Femur (tissue), 1 donor: ENCODE measurements around the gene POU3F1.

Experiments used
- DNase-seq: peaks from one replicate; pipeline ENCODE4 v3.0.0-alpha.2; 2017

Gene POU3F1

DNA sequence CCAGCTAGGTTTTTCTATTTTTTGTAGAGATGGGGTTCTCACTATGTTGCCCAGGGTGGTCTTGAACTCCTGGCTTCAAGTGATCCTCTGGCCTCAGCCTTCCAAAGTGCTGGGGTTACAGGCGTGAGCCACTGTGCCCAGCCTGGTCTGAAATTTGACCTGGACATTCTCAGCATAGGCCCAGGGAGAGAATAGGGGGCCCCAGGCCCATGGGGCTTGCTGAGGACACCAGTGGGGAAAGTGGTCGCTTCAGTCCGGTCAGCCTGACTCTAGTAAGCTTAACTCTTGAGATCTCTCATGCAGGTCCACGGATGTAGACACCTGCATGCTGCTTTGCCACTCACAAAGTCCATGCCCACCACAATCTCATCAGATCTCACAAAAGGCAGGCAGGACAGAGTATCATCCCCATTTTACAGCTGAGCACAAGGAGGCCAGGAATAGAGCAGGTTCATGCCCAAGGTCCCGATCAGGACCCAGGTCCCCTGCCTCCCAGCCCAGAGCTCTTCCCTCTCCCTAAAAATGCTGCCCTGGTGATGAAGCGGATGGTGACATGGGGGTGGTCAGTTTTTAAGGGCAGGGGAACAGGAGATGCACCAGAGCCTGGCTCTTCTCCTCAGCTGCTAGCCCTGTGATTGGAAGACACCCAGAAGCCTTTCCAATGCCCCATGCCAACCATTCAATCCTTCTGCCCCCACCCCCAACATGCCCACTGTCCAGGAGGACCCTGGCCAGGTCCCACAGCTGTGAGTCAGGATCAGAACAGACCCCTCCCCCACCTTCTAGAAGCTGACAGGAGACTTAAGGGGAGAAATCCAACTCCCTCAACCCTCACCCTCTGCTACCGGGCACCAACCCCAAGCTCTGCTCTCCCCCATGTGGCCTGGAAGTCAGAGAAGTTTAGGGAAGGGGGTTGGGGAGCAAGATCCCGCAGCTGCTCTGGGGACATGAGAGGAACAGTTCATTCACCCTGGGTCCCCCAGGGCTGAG, 43.0 kb downstream of the POU3F1 start:
- peak; percentile 72 for DNase-seq

DNA sequence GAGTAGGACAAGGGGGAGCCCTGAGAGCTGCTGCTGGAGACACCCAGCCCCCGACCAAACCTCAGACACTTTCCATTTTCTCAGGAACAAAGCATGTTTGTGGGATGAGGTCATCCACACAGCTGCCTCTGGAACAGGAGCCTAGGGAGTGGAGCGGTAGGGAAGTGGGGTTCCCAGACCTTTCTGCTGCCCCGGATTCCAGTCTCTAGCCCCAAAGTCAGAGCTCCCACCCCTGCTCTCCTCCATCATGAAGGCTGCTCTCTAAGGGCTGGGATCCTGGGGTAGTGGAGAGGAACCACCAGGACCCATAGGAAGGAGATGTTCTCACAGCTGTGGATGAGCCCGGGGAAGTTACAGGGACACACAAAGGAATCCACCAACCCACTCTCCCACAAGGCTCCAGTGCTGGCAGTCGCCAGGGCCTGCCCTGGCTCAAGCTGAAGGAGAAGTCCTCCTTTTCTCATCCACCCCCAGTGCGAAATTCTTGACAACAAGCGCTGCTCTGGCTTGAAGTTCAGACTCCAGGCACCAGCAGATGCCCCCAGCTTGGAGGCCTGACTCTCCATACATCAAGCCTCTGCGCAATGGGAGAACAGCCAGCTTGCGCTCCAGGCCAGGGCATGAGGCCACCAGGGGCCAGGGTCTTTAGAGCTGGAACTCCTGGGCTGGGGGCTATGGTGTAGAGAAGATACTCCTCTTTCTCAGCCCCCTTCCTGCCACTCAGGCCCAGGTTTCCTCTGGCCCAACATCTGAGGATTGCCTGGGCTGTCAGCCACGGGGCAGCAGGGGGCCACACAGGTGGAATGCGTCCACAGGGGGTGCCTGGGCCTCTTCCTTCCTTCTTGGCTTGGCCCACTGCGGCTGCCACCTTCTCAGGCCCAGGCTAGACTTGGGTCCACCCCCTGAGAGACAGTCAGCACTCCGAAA, 45.8 kb downstream of the POU3F1 start:
- DNase-seq, result peak; percentile 88

DNA sequence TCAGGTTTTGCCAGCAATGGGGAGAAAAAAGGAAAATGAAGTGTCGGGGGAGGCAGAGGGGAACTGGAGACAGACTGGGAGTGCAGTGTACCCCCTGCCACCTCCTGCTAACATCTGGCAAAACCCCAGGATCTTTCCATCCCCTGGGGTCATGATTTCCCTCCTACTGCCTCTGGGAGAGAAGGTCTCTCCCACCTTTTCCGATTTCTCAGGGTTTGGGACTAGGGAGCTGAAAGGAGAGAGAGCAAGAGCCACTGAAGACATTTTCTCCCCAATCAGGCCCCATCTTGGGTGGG, 46.4 kb downstream of the POU3F1 start:
- DNase-seq, result no peak

DNA sequence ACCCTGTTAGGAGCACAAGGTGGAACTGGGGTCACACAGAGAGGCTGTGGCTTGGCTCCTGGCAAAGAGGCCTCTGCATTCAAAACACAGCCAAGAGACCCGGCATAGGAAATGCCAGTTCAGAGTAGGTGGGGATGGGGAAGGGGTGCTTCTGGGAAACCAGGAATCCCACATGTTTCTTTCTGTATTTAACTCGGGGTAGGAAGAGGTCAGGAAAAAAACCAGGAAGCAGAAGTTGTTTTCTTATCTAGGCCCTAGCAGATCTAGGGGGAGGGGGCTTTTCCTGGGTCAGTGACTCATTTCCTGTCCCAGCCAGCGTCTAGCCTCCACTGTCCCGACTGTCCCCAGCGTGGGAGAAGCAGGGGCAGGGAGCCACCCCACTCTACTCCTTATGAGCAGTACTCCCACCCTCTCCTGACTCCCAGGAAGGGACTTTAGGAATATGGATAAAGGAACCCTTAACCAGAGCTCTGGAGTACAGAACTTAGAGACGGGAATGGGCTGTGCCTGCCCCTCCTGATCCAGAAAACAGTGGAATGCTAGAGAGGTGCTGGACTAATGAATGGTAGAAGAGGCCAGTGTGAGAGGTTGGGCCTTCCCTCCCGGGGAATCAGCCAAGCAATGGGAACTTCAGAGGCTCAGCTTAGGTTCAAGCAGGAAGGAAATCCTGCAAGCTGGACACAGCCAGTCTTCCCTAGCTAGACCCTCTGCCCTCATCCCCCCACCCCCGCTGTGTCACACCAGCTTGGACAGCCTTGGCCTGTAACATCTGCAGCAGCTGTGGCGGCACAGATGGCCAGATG, 47.0 kb downstream of the POU3F1 start:
- peak; percentile 89 for DNase-seq

DNA sequence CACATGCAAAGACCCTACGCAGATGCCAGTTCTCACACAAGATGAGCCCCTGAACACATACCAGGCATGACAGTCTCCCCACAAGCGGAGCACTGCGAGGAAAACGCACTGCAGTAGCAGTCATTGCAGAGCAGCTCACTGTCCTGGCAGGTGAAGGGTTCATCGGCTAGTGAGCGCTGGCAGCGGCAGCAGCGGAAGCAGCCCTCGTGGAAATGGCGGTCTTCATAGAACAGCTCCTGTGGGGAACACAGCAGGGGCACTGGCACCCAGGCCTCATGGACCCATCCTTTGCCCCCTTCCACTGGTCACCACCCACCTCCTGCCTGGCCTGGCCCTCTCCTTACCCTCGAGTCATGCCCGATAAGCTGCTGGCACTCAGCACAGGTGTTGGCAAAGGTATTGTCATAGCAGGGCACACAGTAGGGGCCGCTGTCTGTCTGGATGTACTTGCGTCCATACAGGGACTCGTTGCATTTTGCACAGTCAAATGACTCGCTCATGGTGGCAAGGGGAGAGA, 47.6 kb downstream of the POU3F1 start:
- no peak for DNase-seq

DNA sequence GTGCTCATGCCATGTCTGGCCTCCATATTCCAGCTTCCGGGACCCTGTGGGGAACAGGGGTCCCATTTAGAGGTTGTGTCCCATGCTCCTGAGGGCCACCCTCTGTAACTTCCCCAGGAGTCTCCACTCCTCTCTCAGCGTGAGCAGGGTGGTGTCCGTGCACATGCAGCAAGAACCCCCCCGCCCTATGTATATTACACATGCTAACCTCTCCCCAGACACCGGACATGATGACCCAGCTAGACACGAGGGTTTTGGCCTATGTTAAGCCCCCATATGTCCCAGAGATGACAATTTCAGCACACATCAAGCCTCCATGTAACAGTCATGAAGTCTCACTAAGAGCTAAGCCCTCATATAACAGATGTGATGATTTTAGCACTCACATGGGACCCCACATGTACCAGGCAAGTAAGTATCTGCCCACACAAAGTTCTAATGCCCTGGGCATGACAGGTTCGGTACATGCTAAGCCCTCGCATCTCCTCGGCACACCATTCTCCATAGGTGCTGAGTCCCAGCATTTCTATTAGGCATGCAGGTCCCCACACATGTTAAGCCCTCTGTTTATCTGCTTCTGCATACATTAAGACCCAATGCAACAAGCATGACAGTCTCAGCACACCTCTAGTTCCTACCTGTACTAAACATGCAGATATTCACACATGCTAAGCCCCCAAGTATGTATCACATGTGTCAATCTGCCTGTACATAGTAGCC, 48.3 kb downstream of the POU3F1 start:
- no peak for DNase-seq

DNA sequence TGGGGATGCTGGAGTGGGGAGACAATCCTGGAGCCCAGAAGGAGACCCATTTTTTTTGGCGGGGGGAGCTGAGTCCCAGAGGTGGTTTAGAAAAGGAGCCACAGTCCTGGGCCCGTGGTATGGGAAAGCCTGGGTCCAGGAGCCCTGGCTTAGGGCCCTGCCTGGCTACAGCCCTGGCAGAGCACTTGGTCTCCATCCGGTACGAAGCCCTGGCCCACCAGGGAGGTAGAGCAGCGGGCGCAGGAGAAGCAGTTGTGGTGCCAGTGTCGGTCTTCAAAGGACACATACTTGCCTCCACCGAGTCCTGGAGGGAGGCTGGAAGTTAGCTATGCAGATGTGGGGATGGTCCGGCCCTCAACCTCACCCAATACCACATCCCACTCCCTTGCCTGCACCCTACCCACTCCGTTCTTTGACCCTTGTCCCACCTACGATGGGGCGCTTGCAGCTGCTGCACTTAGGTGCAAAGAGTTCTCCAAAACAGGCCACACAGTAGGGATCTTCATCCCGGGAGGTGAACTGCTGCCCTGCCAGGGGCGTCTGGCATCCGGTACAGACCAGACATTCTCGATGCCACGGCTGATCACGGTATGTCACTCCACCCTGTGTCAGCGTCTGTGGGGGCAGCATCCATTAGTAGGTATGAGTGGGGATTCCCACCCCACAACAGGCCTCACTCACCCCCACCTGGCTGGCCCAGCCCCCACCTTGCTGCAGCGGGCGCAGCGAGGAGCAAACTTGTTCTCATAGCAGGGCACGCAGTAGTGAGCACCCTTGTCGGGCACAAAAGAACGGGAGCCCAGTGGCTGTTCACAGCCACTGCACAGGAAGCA, 49.1 kb downstream of the POU3F1 start:
- no peak for DNase-seq

DNA sequence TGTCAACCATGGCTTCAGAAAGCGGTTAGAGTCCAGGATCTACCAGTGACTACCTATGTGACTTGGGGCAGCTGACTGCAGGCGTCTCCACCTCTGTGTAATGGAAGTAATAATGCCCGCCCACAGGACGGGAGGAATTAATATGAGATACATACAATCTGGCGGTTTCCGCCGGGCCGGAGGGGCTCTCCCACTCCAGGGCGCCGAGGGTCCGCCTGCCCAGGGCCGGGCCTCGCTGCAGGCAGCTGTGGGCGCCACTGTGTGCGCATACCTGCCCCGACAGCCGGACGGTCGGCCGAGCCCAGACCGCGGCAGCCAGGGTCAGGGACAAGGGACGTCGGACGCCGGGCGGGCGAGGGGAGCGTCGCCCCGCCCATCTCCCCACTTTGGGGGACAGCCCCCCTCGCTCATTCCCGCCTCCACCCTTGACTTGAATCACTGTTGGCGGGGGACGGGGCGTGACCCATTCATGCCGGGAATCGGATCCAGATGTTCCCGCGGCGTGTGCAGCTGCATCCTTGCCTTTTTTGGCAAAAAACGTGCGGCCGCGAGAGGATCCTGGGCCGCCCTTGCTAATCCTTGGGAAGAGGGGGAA, 50.7 kb downstream of the POU3F1 start:
- DNase-seq, result peak; percentile 97

DNA sequence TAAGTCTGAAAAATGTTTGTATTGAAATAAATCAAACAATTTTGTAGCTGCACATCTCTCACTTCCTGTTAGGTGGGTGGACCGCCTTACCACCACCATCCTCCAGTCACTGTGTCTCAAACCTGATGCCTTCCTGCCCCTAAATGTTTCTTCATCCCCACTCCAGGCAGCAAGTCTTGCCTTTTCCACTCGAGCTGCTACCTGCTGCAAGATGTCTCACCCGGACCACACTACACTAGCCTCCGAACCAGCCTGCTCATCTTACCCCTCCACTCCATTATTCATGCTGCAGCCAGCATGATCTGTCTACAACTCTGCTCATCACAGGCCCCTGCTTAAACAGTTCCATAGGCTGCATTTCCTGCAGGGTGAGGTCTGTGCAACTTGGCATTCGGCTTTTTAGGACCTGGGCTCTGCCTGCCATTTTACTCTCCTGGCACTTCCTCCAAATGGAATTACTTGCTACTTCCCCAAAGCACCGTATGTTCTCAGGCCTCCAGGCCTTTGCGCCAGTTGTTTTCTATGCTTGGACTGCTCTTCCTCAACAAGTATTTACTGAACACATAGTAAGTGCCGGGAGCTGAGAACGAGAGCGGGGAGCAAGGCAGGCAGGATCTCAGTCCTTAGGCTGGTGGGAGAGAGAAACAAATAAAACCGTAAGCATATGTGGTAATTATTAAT, 51.6 kb downstream of the POU3F1 start:
- no peak for DNase-seq
